Measurements from ENCODE around the gene RASA4B. TPM values are rescaled to one million over a fixed set of nuclear protein-coding genes. Genes with fewer than 3 reads are reported as not detected.

Gene RASA4B
- total and polyA plus RNA-seq, 9 of the 15 experiments (the other 6 are each of a cell fraction or from before 2014, with no cell fraction given): 0.01 to 2.9 (median 1.5) TPM; not detected in 1

DNA sequence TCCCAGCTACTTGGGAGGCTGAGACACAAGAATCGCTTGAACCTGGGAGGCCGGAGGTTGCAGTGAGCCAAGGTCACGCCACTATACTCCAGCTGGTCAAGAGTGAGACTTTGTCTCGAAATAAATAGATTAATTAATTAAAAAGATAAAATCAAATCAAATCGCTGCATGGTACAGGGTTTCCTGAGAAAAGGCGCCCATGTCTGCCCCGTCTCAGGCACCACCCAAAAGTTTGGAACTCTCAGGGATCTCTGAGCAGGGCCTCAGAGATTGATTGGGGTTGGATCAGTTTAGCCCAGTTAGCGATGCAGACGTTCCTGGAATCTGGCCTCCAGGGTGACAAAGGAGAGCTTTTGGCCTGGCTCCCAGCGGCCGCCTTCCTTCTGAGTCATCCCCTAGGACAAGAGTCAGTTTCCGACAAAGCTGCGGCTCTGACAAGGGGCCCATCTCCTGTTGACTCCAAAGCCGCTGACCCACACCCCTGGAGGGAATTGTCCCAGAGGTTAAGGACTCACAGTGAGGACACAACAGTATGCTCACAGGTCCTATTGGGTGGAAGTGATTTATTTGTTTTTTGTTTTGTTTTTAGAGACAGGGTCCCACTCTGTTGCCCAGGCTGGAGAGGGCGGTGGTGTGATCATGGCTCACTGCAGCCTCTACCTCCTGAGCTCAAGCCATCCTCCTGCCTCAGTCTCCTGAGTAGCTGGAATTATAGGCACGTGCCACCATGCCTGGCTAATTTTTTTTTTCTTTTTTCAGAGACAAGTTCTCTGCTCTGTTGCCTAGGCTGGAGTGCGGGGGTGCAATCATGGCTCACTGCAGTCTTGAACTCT is 77.4 kb downstream of the RASA4B start (continued):
- TF ChIP-seq, protein P1, sequence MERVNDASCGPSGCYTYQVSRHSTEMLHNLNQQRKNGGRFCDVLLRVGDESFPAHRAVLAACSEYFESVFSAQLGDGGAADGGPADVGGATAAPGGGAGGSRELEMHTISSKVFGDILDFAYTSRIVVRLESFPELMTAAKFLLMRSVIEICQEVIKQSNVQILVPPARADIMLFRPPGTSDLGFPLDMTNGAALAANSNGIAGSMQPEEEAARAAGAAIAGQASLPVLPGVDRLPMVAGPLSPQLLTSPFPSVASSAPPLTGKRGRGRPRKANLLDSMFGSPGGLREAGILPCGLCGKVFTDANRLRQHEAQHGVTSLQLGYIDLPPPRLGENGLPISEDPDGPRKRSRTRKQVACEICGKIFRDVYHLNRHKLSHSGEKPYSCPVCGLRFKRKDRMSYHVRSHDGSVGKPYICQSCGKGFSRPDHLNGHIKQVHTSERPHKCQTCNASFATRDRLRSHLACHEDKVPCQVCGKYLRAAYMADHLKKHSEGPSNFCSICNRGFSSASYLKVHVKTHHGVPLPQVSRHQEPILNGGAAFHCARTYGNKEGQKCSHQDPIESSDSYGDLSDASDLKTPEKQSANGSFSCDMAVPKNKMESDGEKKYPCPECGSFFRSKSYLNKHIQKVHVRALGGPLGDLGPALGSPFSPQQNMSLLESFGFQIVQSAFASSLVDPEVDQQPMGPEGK (CRISPR knock-in tag; IDR thresholded peaks at IDR 0.05; ENCODE audit: borderline replicate concordance): no peak
- no peak for TF ChIP-seq POLR2H (tag; IDR thresholded peaks at IDR 0.05; ENCODE audit: low read depth)
- no peak for TF ChIP-seq TAL1 (IDR thresholded peaks at IDR 0.05)
- TF ChIP-seq NR2C2 (CRISPR knock-in tag; IDR thresholded peaks at IDR 0.05): no peak
- peak; percentile 54 for TF ChIP-seq NR2C2 (tag; IDR thresholded peaks at IDR 0.05)
- no peak for TF ChIP-seq GABPB2 (CRISPR knock-in tag; conservative IDR thresholded peaks at IDR 0.05)
- TF ChIP-seq BRD9 (IDR thresholded peaks at IDR 0.05; ENCODE audit: low read depth, partially characterized antibody): no peak
- no peak for TF ChIP-seq TOE1 (IDR thresholded peaks at IDR 0.05; ENCODE audit: borderline replicate concordance)
- TF ChIP-seq TOE1 (CRISPR knock-in tag; IDR thresholded peaks at IDR 0.05; ENCODE audit: borderline replicate concordance, low read depth): no peak
- no peak for TF ChIP-seq PCBP1 (IDR thresholded peaks at IDR 0.05; ENCODE audit: low read depth, low read length, poor library complexity, severe bottlenecking)
- TF ChIP-seq, protein P2, sequence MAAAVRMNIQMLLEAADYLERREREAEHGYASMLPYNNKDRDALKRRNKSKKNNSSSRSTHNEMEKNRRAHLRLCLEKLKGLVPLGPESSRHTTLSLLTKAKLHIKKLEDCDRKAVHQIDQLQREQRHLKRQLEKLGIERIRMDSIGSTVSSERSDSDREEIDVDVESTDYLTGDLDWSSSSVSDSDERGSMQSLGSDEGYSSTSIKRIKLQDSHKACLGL (CRISPR knock-in tag; IDR thresholded peaks at IDR 0.05; ENCODE audit: borderline replicate concordance, poor library complexity, severe bottlenecking): no peak
- TF ChIP-seq SRSF1 (IDR thresholded peaks at IDR 0.05; ENCODE audit: low read depth, low read length): no peak
- TF ChIP-seq SIX5 (IDR thresholded peaks at IDR 0.05; ENCODE audit: borderline replicate concordance in 1 of 2, insufficient read depth in 1 of 2, low read depth in 1 of 2, low read length in 2 of 2): no peak
- TF ChIP-seq EZH2 (IDR thresholded peaks at IDR 0.05; ENCODE audit: borderline replicate concordance, low read depth, low read length): no peak
- TF ChIP-seq IFI16 (CRISPR knock-in tag; IDR thresholded peaks at IDR 0.05): no peak
- TF ChIP-seq KLF6 (CRISPR knock-in tag; IDR thresholded peaks at IDR 0.05; ENCODE audit: borderline replicate concordance): no peak
- no peak for TF ChIP-seq BCL6 (CRISPR knock-in tag; IDR thresholded peaks at IDR 0.05)
- TF ChIP-seq, protein P3, sequence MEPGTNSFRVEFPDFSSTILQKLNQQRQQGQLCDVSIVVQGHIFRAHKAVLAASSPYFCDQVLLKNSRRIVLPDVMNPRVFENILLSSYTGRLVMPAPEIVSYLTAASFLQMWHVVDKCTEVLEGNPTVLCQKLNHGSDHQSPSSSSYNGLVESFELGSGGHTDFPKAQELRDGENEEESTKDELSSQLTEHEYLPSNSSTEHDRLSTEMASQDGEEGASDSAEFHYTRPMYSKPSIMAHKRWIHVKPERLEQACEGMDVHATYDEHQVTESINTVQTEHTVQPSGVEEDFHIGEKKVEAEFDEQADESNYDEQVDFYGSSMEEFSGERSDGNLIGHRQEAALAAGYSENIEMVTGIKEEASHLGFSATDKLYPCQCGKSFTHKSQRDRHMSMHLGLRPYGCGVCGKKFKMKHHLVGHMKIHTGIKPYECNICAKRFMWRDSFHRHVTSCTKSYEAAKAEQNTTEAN (CRISPR knock-in tag; IDR thresholded peaks at IDR 0.05): no peak
- no peak for TF ChIP-seq KDM2B (CRISPR knock-in tag; IDR thresholded peaks at IDR 0.05)
- no peak for TF ChIP-seq FOXP1 (CRISPR knock-in tag; IDR thresholded peaks at IDR 0.05)
- TF ChIP-seq ZNF347 (CRISPR knock-in tag; IDR thresholded peaks at IDR 0.05; ENCODE audit: low read depth): no peak
- TF ChIP-seq ZNF124 (CRISPR knock-in tag; IDR thresholded peaks at IDR 0.05): no peak
- no peak for TF ChIP-seq THRAP3 (IDR thresholded peaks at IDR 0.05; ENCODE audit: borderline replicate concordance)
- TF ChIP-seq BCOR (IDR thresholded peaks at IDR 0.05): 0 out of 2 replicates have a peak, but pooled peaks have one; percentile 37
- TF ChIP-seq ZNF174 (CRISPR knock-in tag; IDR thresholded peaks at IDR 0.05): no peak
